Calu3 (cell line): ENCODE results near the gene FAM24B. TPM values are rescaled to one million over a fixed set of nuclear protein-coding genes. Genes with fewer than 3 reads are reported as not detected.

Source experiments
- BruUV-seq: library from RNA; stranded (reverse); fragments of 400-500 nt; replicated peaks from 2 replicates; lab custom pipeline; 2021; lab: Mats Ljungman, UMichigan
- CTCF ChIA-PET: fragments of 300-600 bp; sonication (Branson Sonifier 250); formaldehyde crosslinking; loops from one replicate; lab custom pipeline; 2022; ENCODE audit warnings: antibody characterized with exemption; lab: Charles Lee
- DNase-seq: peaks from one replicate; pipeline ENCODE4 v3.0.0; 2022
- H3K27ac Mint-ChIP-seq: one replicate; pipeline ENCODE4 v1.8.0; 2022; ENCODE audit warnings: mixed read lengths; ENCODE audit not compliant: unreplicated experiment
- H3K27me3 Mint-ChIP-seq: one replicate; pipeline ENCODE4 v1.8.0; 2022; ENCODE audit warnings: mixed read lengths; ENCODE audit not compliant: unreplicated experiment
- H3K36me3 Mint-ChIP-seq: one replicate; pipeline ENCODE4 v1.8.0; 2022; ENCODE audit warnings: mild to moderate bottlenecking, moderate library complexity, mixed read lengths; ENCODE audit not compliant: insufficient read depth, unreplicated experiment
- H3K4me1 Mint-ChIP-seq: one replicate; pipeline ENCODE4 v1.8.0; 2022; ENCODE audit warnings: mild to moderate bottlenecking, low read depth, mixed read lengths; ENCODE audit not compliant: unreplicated experiment
- H3K4me3 Mint-ChIP-seq: one replicate; pipeline ENCODE4 v1.8.0; 2022; ENCODE audit warnings: mild to moderate bottlenecking, low read depth, moderate library complexity, mixed read lengths; ENCODE audit not compliant: unreplicated experiment
- H3K9me3 Mint-ChIP-seq: one replicate; pipeline ENCODE4 v1.8.0; 2022; ENCODE audit warnings: low read depth, mixed read lengths; ENCODE audit not compliant: unreplicated experiment
- CTCF ChIP-seq: fragments of 200-600 bp; IDR thresholded peaks from one replicate; pipeline ENCODE4 v1.8.0; 2022; ENCODE audit warnings: antibody characterized with exemption; ENCODE audit not compliant: unreplicated experiment
- intact Hi-C: fragments of 100-400 bp; cut with micrococcal nuclease; formaldehyde crosslinking; loops from one replicate; pipeline ENCODE4 v1.10.0; 2022; ENCODE audit not compliant: unreplicated experiment
- total RNA-seq: library from RNA; stranded (reverse); gene quantifications from 2 replicates; pipeline ENCODE4 v1.2.3, GENCODE V29; 2022

The FAM24B gene
- total RNA-seq, 1 experiment from 2014 or later: 6.3 TPM

GRCh38 chr10:122830965-122831353 is 48.4 kb downstream of the FAM24B start:
- no peaks in the 10 kb centered on the region for H3K36me3 Mint-ChIP-seq
- intact Hi-C loops: no loop called here
- H3K27ac Mint-ChIP-seq: no peak overlapping the region
- H3K4me3 Mint-ChIP-seq: no peak overlapping the region
- DNase-seq: no peak
- H3K27me3 Mint-ChIP-seq: peaks cover 13% of the 10 kb centered on the region
- no peak for TF ChIP-seq CTCF
- CTCF ChIA-PET: no interaction called here
- no peaks in the 10 kb centered on the region for H3K4me1 Mint-ChIP-seq
- BruUV-seq: no TSS peak
- no peaks in the 10 kb centered on the region for H3K9me3 Mint-ChIP-seq

GRCh38 chr10:122830273-122830964 is 49.0 kb downstream of the FAM24B start:
- Mint-ChIP-seq H3K9me3 (no peaks in the 10 kb centered on the region), H3K27ac (no peak overlapping the region), H3K4me3 (no peak overlapping the region), H3K27me3 (peaks cover 19% of the 10 kb centered on the region), H3K36me3 (no peaks in the 10 kb centered on the region), H3K4me1 (no peaks in the 10 kb centered on the region)
- BruUV-seq: no TSS peak
- DNase-seq: no peak
- no peak for TF ChIP-seq CTCF
- intact Hi-C loops: no loop called here
- CTCF ChIA-PET: no interaction called here

GRCh38 chr10:122829454-122829853 is 49.9 kb downstream of the FAM24B start:
- Mint-ChIP-seq H3K4me1 (no peaks in the 10 kb centered on the region), H3K4me3 (no peak overlapping the region), H3K9me3 (no peaks in the 10 kb centered on the region), H3K27me3 (peaks cover 28% of the 10 kb centered on the region), H3K27ac (no peak overlapping the region), H3K36me3 (no peaks in the 10 kb centered on the region)
- no peak for TF ChIP-seq CTCF
- no TSS peak for BruUV-seq
- intact Hi-C loops: no loop called here
- no peak for DNase-seq
- CTCF ChIA-PET: no interaction called here

DNA sequence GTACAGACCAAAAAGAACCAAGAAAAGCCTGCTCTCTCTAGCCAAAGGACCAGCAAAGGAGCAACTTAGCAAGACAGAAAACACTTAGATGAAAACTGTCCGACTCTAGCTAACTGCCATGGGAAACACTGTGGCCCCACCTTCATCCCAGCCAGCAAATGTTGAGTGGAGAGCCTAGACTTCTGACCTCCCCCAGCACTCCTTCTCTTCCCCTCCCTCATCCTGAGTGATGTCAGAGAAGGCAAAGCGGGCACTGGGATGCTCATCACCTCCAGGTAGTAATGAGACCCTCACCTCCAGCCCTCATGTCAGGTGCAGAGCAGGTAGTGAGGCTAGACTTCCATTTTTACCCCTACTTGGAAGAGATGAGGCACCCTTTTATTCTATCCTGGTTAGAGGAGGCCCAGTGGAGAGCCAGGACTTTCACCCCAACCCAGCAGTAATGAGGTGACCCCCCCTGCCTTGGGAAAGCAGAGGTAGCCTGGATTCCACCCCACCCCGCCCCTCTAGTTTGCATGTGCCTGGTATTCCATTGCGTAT is 50.6 kb downstream of the FAM24B start:
- Mint-ChIP-seq H3K4me3 (no peak overlapping the region), H3K27me3 (peaks cover 35% of the 10 kb centered on the region), H3K36me3 (no peaks in the 10 kb centered on the region), H3K27ac (no peak overlapping the region), H3K9me3 (no peaks in the 10 kb centered on the region), H3K4me1 (no peaks in the 10 kb centered on the region)
- TF ChIP-seq CTCF: no peak
- no TSS peak for BruUV-seq
- intact Hi-C loops: no loop called here
- CTCF ChIA-PET: no interaction called here
- no peak for DNase-seq
